Tibial nerve (tissue), 4 donors: ENCODE results near the gene CSKMT. TPM values are rescaled to one million over a fixed set of nuclear protein-coding genes. Genes with fewer than 3 reads are reported as not detected.

Experiments
- DNase-seq, 2 donors: peaks; one replicate each; pipeline ENCODE4 v3.0.0-alpha.2; 2019; ENCODE audit warnings: low spot score in 2 of 2
- H3K27ac ChIP-seq, 4 donors: fragments of 200-600 bp; sonication (generic) in 3 of 4; one replicate each; pipeline ENCODE4 v1.5.1; 2017 to 2019; ENCODE audit warnings: mild to moderate bottlenecking in 1 of 4
- H3K27me3 ChIP-seq, 2 donors: fragments of 200-600 bp; sonication (generic) in 1 of 2; one replicate each; pipeline versions ENCODE4 v1.5.1 to v1.6.0; 2017 to 2019
- H3K36me3 ChIP-seq, 3 donors: fragments of 200-600 bp; sonication (generic); one replicate each; pipeline ENCODE4 v1.5.1; 2018 to 2019
- H3K4me1 ChIP-seq, 4 donors: fragments of 200-600 bp; sonication (generic) in 3 of 4; one replicate each; pipeline ENCODE4 v1.5.1; 2017 to 2019
- H3K4me3 ChIP-seq, 4 donors: fragments of 200-600 bp; sonication (generic) in 3 of 4; one replicate each; pipeline ENCODE4 v1.5.1; 2017 to 2019; ENCODE audit warnings: mild to moderate bottlenecking in 1 of 4, moderate library complexity in 1 of 4
- H3K9me3 ChIP-seq, 4 donors: fragments of 200-600 bp; sonication (generic) in 3 of 4; one replicate each; pipeline ENCODE4 v1.5.1; 2017 to 2019
- EP300 ChIP-seq, 2 donors: sonication (generic); formaldehyde crosslinking; IDR thresholded peaks; one replicate each; pipeline ENCODE4 v1.6.1; 2017; ENCODE audit warnings: antibody characterized with exemption in 2 of 2, mild to moderate bottlenecking in 1 of 2
- POLR2A ChIP-seq, 2 donors: fragments of 450-650 bp; IDR thresholded peaks; one replicate each; pipeline ENCODE4 v1.6.1; 2017; ENCODE audit warnings: antibody characterized with exemption in 2 of 2, mild to moderate bottlenecking in 2 of 2, moderate library complexity in 2 of 2
- WGBS, 2 donors: methylation state at CpG; one replicate each; pipeline ENCODE4 v1.1.5; 2018; 5-methylcytosine and 5-hydroxymethylcytosine counted together
- total RNA-seq, 4 donors: library from RNA; depleted of rRNA; stranded (reverse); fragments of >200 nt; gene quantifications; one replicate each; pipeline ENCODE4 v1.1.0, GENCODE V29; 2016
- TF ChIP-seq, protein P1 (sequence below), 5 experiments: fragments of 200-600 bp in 3 of 5; fragments of 450-650 bp in 2 of 5; sonication (generic) in 3 of 5; IDR thresholded peaks; one replicate each; pipeline ENCODE4 v1.5.1; 2016 to 2019; ENCODE audit warnings: antibody characterized with exemption in 5 of 5, mild to moderate bottlenecking in 3 of 5, moderate library complexity in 2 of 5

Gene CSKMT
- total RNA-seq, 4 donors from 2014 or later = 2.6 to 17.0 (median 5.7) TPM

- 78 to 89% methylated on average over 2 of the region's 2 CpGs for WGBS, 2 donors
- Histone ChIP-seq H3K27me3 (no peaks in the 10 kb centered on the region), H3K27ac (peak overlapping the region in 1 of 4 donors; percentile 93), H3K9me3 (no peaks in the 10 kb centered on the region), H3K4me1 (peaks cover 0 to 60% (median 34%) of the 10 kb centered on the region in 4 donors), H3K36me3 (peaks cover 0 to 26% (median 0%) of the 10 kb centered on the region in 3 donors), H3K4me3 (no peak overlapping the region)
- no peak for TF ChIP-seq POLR2A (IDR thresholded peaks at IDR 0.05)
- TF ChIP-seq EP300 (IDR thresholded peaks at IDR 0.05) = no peak
- TF ChIP-seq, protein P1, sequence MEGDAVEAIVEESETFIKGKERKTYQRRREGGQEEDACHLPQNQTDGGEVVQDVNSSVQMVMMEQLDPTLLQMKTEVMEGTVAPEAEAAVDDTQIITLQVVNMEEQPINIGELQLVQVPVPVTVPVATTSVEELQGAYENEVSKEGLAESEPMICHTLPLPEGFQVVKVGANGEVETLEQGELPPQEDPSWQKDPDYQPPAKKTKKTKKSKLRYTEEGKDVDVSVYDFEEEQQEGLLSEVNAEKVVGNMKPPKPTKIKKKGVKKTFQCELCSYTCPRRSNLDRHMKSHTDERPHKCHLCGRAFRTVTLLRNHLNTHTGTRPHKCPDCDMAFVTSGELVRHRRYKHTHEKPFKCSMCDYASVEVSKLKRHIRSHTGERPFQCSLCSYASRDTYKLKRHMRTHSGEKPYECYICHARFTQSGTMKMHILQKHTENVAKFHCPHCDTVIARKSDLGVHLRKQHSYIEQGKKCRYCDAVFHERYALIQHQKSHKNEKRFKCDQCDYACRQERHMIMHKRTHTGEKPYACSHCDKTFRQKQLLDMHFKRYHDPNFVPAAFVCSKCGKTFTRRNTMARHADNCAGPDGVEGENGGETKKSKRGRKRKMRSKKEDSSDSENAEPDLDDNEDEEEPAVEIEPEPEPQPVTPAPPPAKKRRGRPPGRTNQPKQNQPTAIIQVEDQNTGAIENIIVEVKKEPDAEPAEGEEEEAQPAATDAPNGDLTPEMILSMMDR (IDR thresholded peaks at IDR 0.05) = no peak
- DNase-seq = no peak
Measured at GRCh38 chr11:62667460-62667859, 2.3 kb downstream of the CSKMT start.

DNA sequence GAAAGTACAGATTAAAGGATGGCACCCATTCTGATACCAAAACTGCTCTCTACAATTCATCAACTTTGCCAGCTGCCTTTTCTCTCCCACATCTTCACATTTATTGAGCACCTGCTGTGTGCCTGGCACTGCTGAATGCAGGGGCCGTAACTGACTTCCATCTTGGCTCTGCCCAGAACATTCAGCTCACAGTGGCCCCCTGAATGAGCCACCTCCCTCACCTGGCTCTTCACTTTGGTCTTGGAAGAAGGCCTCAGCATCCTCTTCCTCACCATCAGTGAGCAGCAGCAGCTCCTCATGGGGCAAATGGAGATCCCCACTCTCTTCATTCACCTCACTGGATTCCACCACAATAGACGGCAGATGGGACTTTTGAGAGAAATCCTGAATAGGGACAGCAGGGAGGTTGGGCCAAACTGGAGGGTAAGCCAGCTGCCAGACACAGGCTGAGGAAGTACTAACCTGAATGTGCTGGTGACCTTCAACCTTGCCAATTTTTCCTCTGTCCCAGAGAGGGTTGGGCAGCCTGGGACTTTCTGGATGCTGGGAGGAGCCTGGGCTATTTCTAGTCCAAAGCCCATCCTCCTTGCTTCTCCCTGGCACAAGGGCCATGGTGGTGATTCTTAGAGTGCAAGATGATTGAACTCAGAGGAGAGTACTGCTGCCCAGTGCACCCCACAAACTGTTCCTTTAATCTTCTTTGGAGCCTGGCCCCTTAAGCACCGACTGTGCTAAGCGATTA is 4.5 kb downstream of the CSKMT start:
- DNase-seq = no peak
- Histone ChIP-seq H3K27ac (peak overlapping the region in 2 of 4 donors; percentile 10 to 21), H3K9me3 (no peaks in the 10 kb centered on the region), H3K27me3 (no peaks in the 10 kb centered on the region), H3K36me3 (peaks cover 0 to 29% (median 0%) of the 10 kb centered on the region in 3 donors), H3K4me1 (peaks cover 0 to 70% (median 38%) of the 10 kb centered on the region in 4 donors), H3K4me3 (no peak overlapping the region)
- TF ChIP-seq POLR2A (IDR thresholded peaks at IDR 0.05) (no peak), EP300 (IDR thresholded peaks at IDR 0.05) (no peak)
- TF ChIP-seq, protein P1 (IDR thresholded peaks at IDR 0.05) = no peak
- WGBS, 2 donors = 73 to 76% methylated on average over 4 of the region's 4 CpGs

DNA sequence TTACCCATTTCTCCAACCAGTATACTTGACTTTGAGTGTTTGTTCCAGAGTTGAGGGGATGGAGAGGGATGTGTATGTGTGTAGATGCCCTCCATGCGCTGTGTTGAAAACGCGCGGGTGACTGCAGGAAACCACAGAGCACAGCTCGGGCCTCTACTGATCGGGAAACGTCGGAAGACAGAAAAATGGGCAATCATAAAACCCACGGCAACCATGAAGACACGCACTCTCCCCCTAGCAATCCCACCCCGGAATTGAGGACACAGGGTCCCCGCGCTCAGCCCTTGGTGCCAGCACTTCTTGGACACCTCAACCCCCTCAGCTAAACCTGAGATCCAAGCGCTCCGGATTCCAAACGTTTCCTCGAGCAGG is 6.1 kb downstream of the CSKMT start:
- Histone ChIP-seq H3K36me3 (peaks cover 0 to 45% (median 0%) of the 10 kb centered on the region in 3 donors), H3K4me3 (peak overlapping the region; percentile 46 to 87 (median 70)), H3K27me3 (no peaks in the 10 kb centered on the region), H3K9me3 (no peaks in the 10 kb centered on the region), H3K27ac (peak overlapping the region; percentile 72 to 93 (median 86)), H3K4me1 (peaks cover 0 to 67% (median 36%) of the 10 kb centered on the region in 4 donors)
- no peak for DNase-seq
- no peak for TF ChIP-seq EP300 (IDR thresholded peaks at IDR 0.05)
- TF ChIP-seq, protein P1 (IDR thresholded peaks at IDR 0.05) = no peak
- TF ChIP-seq POLR2A (IDR thresholded peaks at IDR 0.05) = no peak
- 0 to 1% methylated on average over 17 of the region's 17 CpGs for WGBS, 2 donors

DNA sequence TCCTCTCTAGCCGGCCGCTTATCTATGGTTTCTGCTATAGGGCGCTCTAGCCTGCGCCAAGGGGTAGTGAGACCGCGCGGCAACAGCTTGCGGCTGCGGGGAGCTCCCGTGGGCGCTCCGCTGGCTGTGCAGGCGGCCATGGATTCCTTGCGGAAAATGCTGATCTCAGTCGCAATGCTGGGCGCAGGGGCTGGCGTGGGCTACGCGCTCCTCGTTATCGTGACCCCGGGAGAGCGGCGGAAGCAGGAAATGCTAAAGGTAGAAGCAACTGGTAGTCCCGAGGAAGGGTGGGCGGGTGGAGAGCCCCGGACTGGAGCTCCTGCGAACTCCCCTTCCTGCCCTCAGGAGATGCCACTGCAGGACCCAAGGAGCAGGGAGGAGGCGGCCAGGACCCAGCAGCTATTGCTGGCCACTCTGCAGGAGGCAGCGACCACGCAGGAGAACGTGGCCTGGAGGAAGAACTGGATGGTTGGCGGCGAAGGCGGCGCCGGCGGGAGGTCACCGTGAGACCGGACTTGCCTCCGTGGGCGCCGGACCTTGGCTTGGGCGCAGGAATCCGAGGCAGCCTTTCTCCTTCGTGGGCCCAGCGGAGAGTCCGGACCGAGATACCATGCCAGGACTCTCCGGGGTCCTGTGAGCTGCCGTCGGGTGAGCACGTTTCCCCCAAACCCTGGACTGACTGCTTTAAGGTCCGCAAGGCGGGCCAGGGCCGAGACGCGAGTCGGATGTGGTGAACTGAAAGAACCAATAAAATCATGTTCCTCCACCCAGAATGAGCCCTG is 6.7 kb downstream of the CSKMT start, which contains the start of the genes LBHD1 and UQCC3:
Gene LBHD1 (minus strand): TSS at position 660 of the 782 bp plus-strand sequence. CDS start 2,236 bp downstream, outside the sequence.
Gene UQCC3 (plus strand): TSS at position 66 of the 782 bp plus-strand sequence. CDS start 73 bp downstream, at position 139.
- 0 to 1% methylated on average over 43 to 57 of the region's 59 CpGs for WGBS, 2 donors
- peak; percentile 57 to 71 for DNase-seq

More for the DNA sequence above, 6.7 kb downstream of the CSKMT start, which contains the start of the genes LBHD1 and UQCC3:
- TF ChIP-seq, protein P1 (IDR thresholded peaks at IDR 0.05) = peak in 1 of 5 experiments; percentile 10
- TF ChIP-seq EP300 (IDR thresholded peaks at IDR 0.05) (peak in 1 of 2 donors; percentile 84), POLR2A (IDR thresholded peaks at IDR 0.05) (peak; percentile 2 to 35)
- peak within 1 kb of the TSS; percentile 72 to 93 (median 86) for H3K27ac ChIP-seq
- H3K4me1 ChIP-seq = peaks cover 0 to 67% (median 30%) of the 10 kb centered on the region in 4 donors
- peak within 1 kb of the TSS; percentile 46 to 87 (median 70) for H3K4me3 ChIP-seq
- no peaks in the 10 kb centered on the region for H3K9me3 ChIP-seq
- no peaks in the 10 kb centered on the region for H3K27me3 ChIP-seq
- H3K36me3 ChIP-seq = peaks cover 0 to 45% (median 0%) of the 10 kb centered on the region in 3 donors
